Esophagus muscularis mucosa (tissue), 4 donors: ENCODE measurements around the gene ZFAND2A. TPM values are rescaled to one million over a fixed set of nuclear protein-coding genes. Genes with fewer than 3 reads are reported as not detected.

Source experiments
- DNase-seq: peaks from one replicate; pipeline ENCODE4 v3.0.0-alpha.2; 2017; ENCODE audit errors: extremely low spot score
- H3K27ac ChIP-seq, 4 donors: fragments of 200-600 bp; sonication (generic); replicated peaks in 1 of 4; 1 replicate in 3 of 4; 2 replicates in 1 of 4; pipeline ENCODE4 v1.5.1; 2016 to 2019; ENCODE audit warnings: mild to moderate bottlenecking in 1 of 4
- H3K27me3 ChIP-seq, 4 donors: fragments of 200-600 bp; sonication (generic); one replicate each; pipeline versions ENCODE4 v1.5.1 to v1.6.0; 2016 to 2019
- H3K36me3 ChIP-seq, 4 donors: fragments of 200-600 bp; sonication (generic); one replicate each; pipeline ENCODE4 v1.5.1; 2016 to 2019
- H3K4me1 ChIP-seq, 4 donors: fragments of 200-600 bp; sonication (generic); one replicate each; pipeline ENCODE4 v1.5.1; 2016 to 2019
- H3K4me3 ChIP-seq, 4 donors: fragments of 200-600 bp; sonication (generic); 1 replicate in 2 of 4; 2 replicates in 2 of 4; pipeline ENCODE4 v1.5.1; 2016 to 2019; ENCODE audit warnings: mild to moderate bottlenecking in 4 of 4, moderate library complexity in 1 of 4
- H3K9me3 ChIP-seq, 4 donors: fragments of 200-600 bp; sonication (generic); 1 replicate in 3 of 4; 2 replicates in 1 of 4; pipeline ENCODE4 v1.5.1; 2016 to 2019
- EP300 ChIP-seq: sonication (generic); formaldehyde crosslinking; IDR thresholded peaks from one replicate; pipeline ENCODE4 v1.6.1; 2017; ENCODE audit warnings: antibody characterized with exemption
- POLR2A ChIP-seq: fragments of 450-650 bp; IDR thresholded peaks from one replicate; pipeline ENCODE4 v1.6.1; 2017; ENCODE audit warnings: antibody characterized with exemption, moderate library complexity, mild to moderate bottlenecking, low read depth
- POLR2AphosphoS5 ChIP-seq, 2 donors: sonication (generic); formaldehyde crosslinking; IDR thresholded peaks; one replicate each; pipeline ENCODE4 v1.6.1; 2017; ENCODE audit warnings: antibody characterized with exemption in 2 of 2
- WGBS: methylation state at CpG from one replicate; pipeline ENCODE4 v1.1.5; 2018; 5-methylcytosine and 5-hydroxymethylcytosine counted together
- intact Hi-C: fragments of 100-400 bp; cut with DNase I; formaldehyde crosslinking; loops from one replicate; pipeline ENCODE4 v1.15.1; 2023
- total RNA-seq, 4 donors: library from RNA; depleted of rRNA; stranded (reverse); fragments of >200 nt; gene quantifications; one replicate each; pipeline versions ENCODE4 v1.1.0 to v1.2.1, GENCODE V29; 2016
- TF ChIP-seq, protein P1 (sequence below), 3 experiments: fragments of 200-600 bp in 2 of 3; fragments of 450-650 bp in 1 of 3; sonication (generic) in 2 of 3; IDR thresholded peaks; one replicate each; pipeline ENCODE4 v1.5.1; 2017 to 2019; ENCODE audit warnings: antibody characterized with exemption in 3 of 3, mild to moderate bottlenecking in 2 of 3, moderate library complexity in 1 of 3

Gene ZFAND2A
- total RNA-seq, 4 donors from 2014 or later: 24.3 to 27.5 (median 25.5) TPM

DNA sequence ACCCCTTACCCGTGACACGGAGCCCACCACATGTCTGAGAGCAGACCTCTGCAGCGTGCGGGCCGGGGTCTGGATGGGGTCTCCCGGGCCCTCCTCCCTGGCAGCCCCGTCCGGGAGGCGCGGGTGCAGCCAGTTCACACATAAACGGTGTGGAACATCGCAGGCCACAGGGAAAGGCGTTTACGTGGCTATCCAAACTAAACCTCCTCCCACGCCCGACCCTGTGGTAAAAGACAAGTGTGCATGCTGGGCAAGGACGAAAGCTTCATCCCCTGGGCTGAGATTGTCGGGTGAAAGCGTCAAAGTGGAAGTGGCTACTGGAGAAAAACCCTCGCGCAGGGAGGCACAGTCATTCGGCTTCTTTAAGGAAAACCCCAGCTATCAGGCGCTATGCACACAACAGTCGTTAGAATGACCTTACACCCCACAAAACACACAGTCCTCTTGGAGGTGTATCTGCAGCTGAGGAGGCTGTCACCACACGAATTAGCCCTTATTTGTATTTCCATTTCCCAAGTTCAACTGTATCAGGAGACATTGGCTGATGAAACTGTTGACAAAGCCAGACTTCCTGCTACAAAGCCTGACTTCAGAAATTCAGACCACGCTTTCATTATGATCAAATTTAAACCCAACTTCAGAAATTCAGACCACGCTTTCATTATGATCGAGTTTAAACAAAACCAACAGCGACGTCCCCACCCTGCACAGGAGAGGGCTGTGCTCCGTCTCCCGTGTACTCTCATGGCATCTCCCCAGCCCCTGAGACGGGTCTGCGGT is 56.8 kb downstream of the ZFAND2A start:
- DNase-seq: no peak
- H3K9me3 ChIP-seq: no peaks in the 10 kb centered on the region
- intact Hi-C loops: no loop called here
- no peak overlapping the region for H3K27ac ChIP-seq
- H3K4me3 ChIP-seq: no peak overlapping the region
- no peaks in the 10 kb centered on the region for H3K27me3 ChIP-seq
- no peak for TF ChIP-seq POLR2A
- TF ChIP-seq, protein P1, sequence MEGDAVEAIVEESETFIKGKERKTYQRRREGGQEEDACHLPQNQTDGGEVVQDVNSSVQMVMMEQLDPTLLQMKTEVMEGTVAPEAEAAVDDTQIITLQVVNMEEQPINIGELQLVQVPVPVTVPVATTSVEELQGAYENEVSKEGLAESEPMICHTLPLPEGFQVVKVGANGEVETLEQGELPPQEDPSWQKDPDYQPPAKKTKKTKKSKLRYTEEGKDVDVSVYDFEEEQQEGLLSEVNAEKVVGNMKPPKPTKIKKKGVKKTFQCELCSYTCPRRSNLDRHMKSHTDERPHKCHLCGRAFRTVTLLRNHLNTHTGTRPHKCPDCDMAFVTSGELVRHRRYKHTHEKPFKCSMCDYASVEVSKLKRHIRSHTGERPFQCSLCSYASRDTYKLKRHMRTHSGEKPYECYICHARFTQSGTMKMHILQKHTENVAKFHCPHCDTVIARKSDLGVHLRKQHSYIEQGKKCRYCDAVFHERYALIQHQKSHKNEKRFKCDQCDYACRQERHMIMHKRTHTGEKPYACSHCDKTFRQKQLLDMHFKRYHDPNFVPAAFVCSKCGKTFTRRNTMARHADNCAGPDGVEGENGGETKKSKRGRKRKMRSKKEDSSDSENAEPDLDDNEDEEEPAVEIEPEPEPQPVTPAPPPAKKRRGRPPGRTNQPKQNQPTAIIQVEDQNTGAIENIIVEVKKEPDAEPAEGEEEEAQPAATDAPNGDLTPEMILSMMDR (IDR thresholded peaks at IDR 0.05): no peak
- TF ChIP-seq POLR2AphosphoS5 (IDR thresholded peaks at IDR 0.05): no peak
- no peak for TF ChIP-seq EP300
- no peaks in the 10 kb centered on the region for H3K4me1 ChIP-seq
- H3K36me3 ChIP-seq: peaks cover 0 to 7% (median 0%) of the 10 kb centered on the region in 4 donors
- 90% methylated on average over 34 of the region's 34 CpGs for WGBS

Other genes with a start within 250 kb of the ZFAND2A start
- gene ADAP1, start 205.5 kb downstream of the ZFAND2A start, total RNA-seq: 10 to 100 TPM; 41.9 to 94.2 (median 78.3) TPM
- 10 to 100 TPM in 2 of 4 donors, 1 to 10 TPM in 2; 6.3 to 13.3 (median 9.7) TPM for gene COX19, start 184.6 kb downstream of the ZFAND2A start, total RNA-seq
- under 1 TPM in 2 of 4 donors, not detected in 2; 0.23 to 0.66 TPM for gene CYP2W1, start 177.0 kb downstream of the ZFAND2A start, total RNA-seq
- gene GPR146, start 115.7 kb downstream of the ZFAND2A start, total RNA-seq: 10 to 100 TPM; 12.5 to 30.8 (median 25.5) TPM
- gene GPER1, start 72.1 kb downstream of the ZFAND2A start, total RNA-seq: 10 to 100 TPM in 2 of 4 donors, 1 to 10 TPM in 2; 4.6 to 19.9 (median 11.0) TPM
- not detected for gene UNCX, start 72.7 kb upstream of the ZFAND2A start, total RNA-seq